LNCaP clone FGC (cell line): ENCODE results near the gene ZNF211.

Experiments
- DNase-seq: peaks from one replicate; pipeline ENCODE4 v3.0.0-alpha.2; 2011; ENCODE audit warnings: low read depth
- H3K4me3 ChIP-seq: 2 replicates; pipeline ENCODE4 v1.5.1; 2011; ENCODE audit warnings: mild to moderate bottlenecking, low read depth, low read length, control low read depth
- CTCF ChIP-seq: IDR thresholded peaks from 2 replicates; pipeline ENCODE4 v1.5.1; 2012; ENCODE audit warnings: mild to moderate bottlenecking; ENCODE audit not compliant: control insufficient read depth, insufficient read depth; ENCODE audit errors: extremely low read depth

ZNF211 gene

GRCh38 chr19:57688011-57688763 lies 55.2 kb downstream of the ZNF211 start:
- no peak for DNase-seq
- TF ChIP-seq CTCF, result no peak
- H3K4me3 ChIP-seq, result no peak overlapping the region

GRCh38 chr19:57689750-57690149 lies 56.8 kb downstream of the ZNF211 start:
- DNase-seq, result no peak
- no peak overlapping the region for H3K4me3 ChIP-seq
- no peak for TF ChIP-seq CTCF
